HCEC 1CT (cell line): Measurements from ENCODE around the gene XPO1.
"Not testable (repeated sequence)": the region's sequence is repeated elsewhere in the genome, so short reads cannot be mapped to it uniquely, and the experiment has no call there.

Experiments used
- DNase-seq: peaks from one replicate; pipeline ENCODE4 v3.0.0-alpha.2; 2017

The XPO1 gene

GRCh38 chr2:61538200-61538919 lies at the start of gene XPO1:
Gene XPO1, minus strand, starts transcription at chr2:61538356. Its CDS starts 4,459 bp downstream, at chr2:61533897.
- peak; percentile 99 for DNase-seq

DNA sequence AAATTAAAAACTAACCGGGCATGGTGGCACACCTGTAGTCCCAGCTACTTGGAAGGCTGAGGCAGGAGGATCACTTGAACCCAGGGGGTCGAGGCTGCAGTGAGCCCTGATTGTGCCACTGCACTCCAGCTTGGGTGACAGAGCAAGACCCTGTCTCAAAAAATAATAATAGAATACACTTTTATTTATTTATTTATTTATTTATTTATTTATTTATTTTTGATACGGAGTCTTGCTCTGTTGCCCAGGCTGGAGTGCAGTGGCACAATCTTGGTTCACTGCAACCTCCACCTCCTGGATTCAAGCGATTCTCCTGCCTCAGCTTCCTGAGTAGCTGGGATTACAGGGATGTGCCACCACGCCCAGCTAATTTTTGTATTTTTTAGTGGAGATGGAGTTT lies 48.8 kb upstream of the XPO1 start:
- DNase-seq, result not testable (repeated sequence)

GRCh38 chr2:61585383-61585782 lies 47.2 kb upstream of the XPO1 start:
- DNase-seq, result no peak

DNA sequence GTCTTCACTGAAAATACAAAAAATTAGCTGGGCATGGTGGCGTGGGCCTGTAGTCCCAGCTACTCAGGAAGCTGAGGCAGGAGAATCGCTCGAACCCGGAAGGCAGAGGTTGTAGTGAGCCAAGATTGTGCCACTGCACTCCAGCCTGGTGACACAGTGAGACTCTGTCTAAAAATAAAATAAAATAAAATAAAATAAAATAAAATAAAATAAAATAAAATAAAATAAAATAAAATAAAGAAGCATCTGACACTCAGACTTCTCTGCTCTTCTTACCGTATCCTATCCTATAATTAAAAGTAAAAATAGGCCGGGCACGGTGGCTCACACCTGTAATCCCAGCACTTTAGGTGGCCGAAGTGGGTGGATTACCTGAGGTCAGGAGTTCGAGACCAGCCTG lies 46.2 kb upstream of the XPO1 start:
- not testable (repeated sequence) for DNase-seq

GRCh38 chr2:61582165-61582564 lies 44.0 kb upstream of the XPO1 start:
- DNase-seq, result no peak

DNA sequence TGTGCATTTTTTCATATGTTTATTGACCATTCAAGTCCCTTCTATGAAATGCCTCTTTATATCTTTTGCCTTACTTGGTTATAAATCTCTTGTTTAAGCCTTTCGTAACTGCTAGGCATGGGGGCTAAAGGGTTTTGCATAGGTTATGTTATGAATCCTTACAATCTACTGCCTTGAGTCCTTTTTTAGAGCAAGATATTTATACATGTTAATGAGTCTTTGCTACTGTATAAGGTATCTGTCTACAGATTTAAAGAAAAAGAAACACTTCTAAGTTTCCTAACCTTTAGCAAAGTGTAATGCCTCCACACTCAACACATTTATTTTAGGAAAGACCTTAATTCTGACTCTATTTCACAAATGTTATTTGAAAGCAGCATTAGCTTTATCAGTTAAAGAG lies 43.6 kb upstream of the XPO1 start:
- no peak for DNase-seq

GRCh38 chr2:61575447-61575859 lies 37.3 kb upstream of the XPO1 start:
- no peak for DNase-seq

DNA sequence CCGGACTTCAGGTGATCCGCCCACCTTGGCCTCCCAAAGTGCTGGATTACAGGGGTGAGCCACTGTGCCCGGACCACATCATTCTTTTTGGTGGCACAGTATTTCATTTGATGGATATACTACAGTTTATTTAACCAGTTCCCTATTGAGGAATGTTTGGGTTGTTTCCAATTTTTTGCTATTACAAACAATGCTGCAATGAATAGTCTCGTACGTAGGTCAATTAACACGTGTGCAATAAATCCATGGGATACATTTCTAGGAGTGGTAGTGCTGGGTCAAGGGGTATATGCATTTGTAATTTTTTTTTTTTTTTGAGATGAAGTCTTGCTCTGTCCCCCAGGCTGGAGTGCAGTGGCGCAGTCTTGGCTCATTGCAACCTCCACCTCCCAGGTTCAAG lies 28.4 kb upstream of the XPO1 start:
- no peak for DNase-seq

DNA sequence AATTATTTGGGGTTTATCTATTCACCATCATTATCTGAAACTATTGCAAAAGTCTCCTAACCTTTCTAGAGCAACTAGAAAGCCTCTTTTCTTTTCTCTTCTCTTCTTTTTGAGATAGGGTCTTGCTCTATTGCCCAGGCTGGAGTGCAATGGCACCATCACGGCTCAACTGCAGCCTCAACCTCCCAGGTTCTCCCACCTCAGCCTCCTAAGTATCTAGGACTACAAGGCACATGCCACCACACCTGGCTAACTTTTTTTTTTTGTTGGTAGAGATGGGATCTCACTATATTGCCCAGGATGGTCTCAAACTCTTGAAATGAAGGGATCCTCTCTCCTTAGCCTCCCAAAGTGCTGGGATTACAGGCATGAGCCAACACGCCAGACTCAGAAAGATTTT lies 24.5 kb upstream of the XPO1 start:
- no peak for DNase-seq

- DNase-seq, result no peak
These were observed 20.0 kb upstream of the XPO1 start for GRCh38 chr2:61558160-61558559.

DNA sequence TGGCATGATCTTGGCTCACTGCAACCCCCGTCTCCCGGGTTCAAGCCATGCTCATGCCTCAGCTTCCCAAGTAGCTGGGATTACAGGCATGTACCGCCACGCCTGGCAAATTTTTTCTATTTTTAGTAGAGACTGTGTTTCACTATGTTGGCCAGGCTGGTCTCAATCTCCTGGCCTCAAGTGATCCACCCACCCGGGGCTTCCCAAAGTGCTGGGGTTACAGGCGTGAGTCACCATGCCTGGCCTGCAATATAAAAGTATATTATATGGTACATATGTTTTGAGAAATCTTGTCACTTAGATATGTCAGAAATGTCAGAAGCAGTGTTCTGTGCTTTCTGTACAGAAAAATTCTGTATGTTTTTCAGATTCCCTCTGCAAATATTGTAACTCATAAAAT lies 19.2 kb upstream of the XPO1 start:
- DNase-seq, result no peak

DNA sequence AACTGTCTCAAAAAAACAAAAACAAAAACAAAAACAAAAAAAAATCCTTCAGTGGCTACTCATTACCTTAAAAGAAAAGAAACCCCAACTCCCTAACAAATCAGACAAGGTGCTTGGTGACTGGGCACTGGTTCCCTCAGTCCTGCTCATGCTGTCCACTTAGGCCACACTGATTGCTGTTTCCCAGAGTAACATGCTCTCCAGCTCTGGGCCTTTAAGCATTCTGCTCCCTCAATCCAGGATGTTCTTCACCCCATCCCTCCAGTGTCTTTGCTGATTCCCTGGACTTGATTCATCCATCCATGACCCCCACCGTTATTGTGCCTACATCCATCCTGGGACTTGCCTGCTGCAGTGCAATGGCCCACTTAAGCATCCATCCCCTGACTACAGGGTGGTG lies 16.4 kb upstream of the XPO1 start:
- no peak for DNase-seq

GRCh38 chr2:61550375-61551209 lies 12.4 kb upstream of the XPO1 start:
- no peak for DNase-seq

DNA sequence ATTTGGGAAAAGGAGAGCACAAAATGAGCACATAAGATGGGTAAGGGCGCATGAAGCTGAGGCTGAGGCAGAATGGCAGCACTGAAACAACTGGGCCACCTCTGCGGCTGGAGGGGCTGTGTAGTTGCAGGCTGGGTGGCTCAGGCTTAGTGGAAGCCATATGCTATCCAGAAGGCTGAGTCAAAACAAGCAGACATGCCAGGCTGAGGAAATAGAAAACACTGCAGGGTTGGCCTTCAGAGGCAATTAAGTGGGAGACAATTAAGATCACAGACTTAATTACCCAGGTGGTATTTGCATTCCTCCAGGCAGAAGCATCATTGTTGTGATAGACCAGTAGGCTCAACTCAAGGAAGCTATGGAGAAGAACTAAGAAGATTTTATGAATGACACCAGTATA lies 11.4 kb upstream of the XPO1 start:
- no peak for DNase-seq

DNA sequence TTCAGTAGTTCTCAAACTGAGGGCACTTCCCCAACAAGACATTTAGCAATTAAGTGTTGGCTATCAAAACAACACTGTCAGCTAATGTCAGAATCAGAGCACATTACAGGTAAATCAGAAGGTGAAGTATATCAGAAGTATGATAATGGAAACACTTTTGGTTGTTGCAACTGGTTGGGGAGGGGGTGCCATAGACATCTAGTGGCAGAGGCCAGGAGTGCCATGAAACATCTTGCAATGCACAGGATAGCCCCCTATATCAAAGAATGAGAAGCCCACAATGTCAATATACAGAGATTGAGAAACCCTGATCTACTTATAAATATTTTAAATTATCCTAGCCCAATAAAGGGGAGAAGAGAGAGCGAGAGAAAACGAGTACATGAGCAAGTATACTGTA lies 4.9 kb upstream of the XPO1 start:
- no peak for DNase-seq

DNA sequence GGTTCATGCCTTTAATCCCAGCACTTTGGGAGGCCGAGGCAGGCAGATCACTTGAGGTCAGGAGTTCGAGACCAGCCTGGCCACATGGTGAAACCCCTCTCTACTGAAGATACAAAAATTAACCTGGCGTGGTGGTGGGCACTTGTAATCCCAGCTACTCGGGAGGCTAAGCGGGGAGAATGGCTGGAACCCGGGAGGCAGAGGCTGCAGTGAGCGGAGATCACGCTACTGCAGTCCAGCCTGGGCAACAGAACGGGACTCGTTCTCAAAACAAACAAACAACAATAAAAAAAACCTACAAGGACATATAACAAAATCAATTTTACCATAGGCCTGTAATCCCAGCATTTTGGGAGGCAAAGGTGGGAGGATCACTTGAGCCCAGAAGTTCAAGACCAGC lies 2.0 kb upstream of the XPO1 start:
- DNase-seq, result not testable (repeated sequence)

- peak; percentile 24 for DNase-seq
These were observed 864 bp upstream of the XPO1 start for GRCh38 chr2:61538920-61539520.

DNA sequence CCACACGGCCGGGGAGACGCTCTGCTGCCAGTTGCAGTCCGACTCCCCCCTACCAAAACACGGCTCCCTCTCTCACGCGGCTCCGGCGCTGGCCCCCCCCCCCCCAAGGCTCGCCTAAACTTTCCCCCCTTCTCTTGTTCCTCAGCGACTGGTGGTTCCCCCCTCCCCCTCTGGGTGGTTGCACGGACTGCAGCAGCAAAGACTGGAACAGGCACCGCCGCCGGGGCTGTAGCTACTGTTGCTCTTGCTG lies 281 bp downstream of the XPO1 start:
- no peak for DNase-seq

DNA sequence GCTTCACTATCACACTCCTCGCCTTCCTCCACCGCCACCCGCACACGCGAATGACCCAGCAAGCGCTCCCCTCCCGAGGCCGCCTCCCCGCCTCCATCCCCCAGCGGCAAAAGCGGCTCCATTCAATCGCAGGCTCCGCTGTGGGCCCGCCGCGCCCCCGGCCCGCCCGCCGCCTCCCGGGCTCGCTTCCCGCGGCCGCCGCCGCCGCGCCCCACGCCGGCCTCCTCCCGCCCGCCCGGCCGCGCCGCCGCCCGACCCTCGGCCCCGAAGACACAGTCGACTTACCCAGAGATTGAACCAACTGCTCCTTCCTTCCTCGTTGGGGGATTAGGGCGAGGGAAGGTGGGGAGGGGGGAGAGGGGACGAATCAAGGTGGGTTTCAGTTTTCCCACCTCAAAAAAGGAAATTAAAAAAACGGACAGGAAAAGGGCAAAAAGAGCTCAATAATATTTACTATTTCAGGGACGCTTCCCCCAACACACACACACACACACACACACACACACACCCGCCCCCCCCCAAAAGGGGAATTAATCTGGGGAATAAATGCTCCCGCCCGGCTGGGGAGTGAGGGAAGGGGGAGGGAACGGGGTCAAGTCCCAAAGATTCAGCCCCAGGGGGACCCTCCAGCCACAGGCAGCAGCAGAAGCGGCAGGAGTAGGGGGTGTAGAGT lies 743 bp downstream of the XPO1 start:
- no peak for DNase-seq

DNA sequence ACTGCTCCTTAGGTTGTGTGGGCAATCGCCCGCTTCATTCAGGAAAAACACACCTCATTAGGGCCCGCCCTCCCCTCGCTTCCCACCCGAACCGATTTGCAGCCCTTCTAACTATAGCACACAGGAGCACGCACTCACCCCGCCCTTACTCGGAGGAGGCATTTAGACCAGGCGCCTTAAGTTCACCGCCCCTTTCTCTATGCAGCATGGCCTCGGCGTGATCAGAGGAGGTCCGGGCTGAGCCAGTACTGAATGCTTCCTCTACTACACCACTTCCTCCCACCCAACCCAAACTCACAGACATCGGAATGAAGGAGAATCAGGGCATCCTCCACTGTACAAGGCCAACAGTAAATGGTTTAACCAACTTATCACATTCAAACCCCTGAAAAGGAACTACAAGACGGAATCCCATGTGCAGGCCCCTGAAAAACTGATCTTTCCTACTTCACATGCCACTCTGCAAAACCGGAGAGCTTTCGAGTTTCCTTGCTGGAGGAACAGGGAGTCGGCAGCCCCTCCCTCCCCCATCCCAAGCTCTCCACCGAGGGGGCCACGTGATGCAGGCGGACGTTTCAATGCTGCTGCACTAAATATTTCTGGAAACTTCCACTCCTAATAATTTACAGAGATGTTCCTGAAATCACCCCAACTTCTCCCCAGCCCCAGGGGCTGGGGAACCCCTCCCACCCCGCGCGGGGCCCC lies 1.4 kb downstream of the XPO1 start:
- DNase-seq, result peak; percentile 94

- DNase-seq, result peak; percentile 41
These were observed 2.0 kb downstream of the XPO1 start for GRCh38 chr2:61536180-61536571.

GRCh38 chr2:61535449-61535848 lies 2.7 kb downstream of the XPO1 start:
- DNase-seq, result peak; percentile 11

GRCh38 chr2:61534926-61535325 lies 3.2 kb downstream of the XPO1 start:
- no peak for DNase-seq
